Measurements from ENCODE around the gene FBXL3.

Gene FBXL3

GRCh38 chr13:77026255-77026860, 601 bp downstream of the FBXL3 start:
- H3K36me3 ChIP-seq (ENCODE audit: insufficient read depth, insufficient read length, low read length) = peaks cover 7% of the 10 kb centered on the region
- no peak for DNase-seq (ENCODE audit: low read depth, low spot score)
- no peaks in the 10 kb centered on the region for H3K27me3 ChIP-seq (ENCODE audit: insufficient read depth, insufficient read length)
- H3K4me3 ChIP-seq (ENCODE audit: insufficient read length, low read depth) = peak overlapping the region; percentile 77
- peak overlapping the region; percentile 86 for H3K9ac ChIP-seq (ENCODE audit: insufficient read length, low read depth)
- TF ChIP-seq SUZ12 (IDR thresholded peaks at IDR 0.05; ENCODE audit: extremely low read depth, insufficient read depth, insufficient read length) (no peak), ZNF274 (IDR thresholded peaks at IDR 0.05; ENCODE audit: low read depth, low read length) (no peak), YY1 (IDR thresholded peaks at IDR 0.05; ENCODE audit: insufficient read depth, insufficient read length) (no peak)
- no peaks in the 10 kb centered on the region for H3K4me1 ChIP-seq (ENCODE audit: insufficient read depth, insufficient read length)
- H3K9me3 ChIP-seq (ENCODE audit: insufficient read depth, low read length) = no peaks in the 10 kb centered on the region

DNA sequence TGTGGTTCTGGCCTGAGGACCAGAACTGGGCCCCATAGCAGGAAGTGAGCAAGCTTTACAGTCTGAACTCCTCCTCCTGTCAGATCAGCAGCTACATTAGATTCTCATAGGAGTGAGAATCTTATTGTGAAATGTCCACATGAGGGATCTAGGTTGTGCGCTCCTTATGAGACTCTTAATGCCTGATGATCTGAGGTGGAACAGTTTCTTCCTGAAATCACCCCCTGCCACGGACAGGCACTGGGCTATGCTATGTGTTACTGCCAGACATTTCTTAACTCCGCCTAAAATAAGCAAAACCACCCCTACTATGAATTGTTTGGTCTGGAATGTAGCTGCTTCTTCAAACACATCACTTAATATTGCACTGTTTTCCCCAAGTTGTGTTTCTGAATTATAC, 4.6 kb downstream of the FBXL3 start:
- Histone ChIP-seq H3K4me1 (ENCODE audit: insufficient read depth, insufficient read length) (no peaks in the 10 kb centered on the region), H3K9me3 (ENCODE audit: insufficient read depth, low read length) (no peaks in the 10 kb centered on the region), H3K36me3 (ENCODE audit: insufficient read depth, insufficient read length, low read length) (peaks cover 40% of the 10 kb centered on the region), H3K4me3 (ENCODE audit: insufficient read length, low read depth) (no peak overlapping the region), H3K9ac (ENCODE audit: insufficient read length, low read depth) (no peak overlapping the region), H3K27me3 (ENCODE audit: insufficient read depth, insufficient read length) (no peaks in the 10 kb centered on the region)
- no peak for DNase-seq (ENCODE audit: low read depth, low spot score)
- TF ChIP-seq ZNF274 (IDR thresholded peaks at IDR 0.05; ENCODE audit: low read depth, low read length) = no peak
- no peak for TF ChIP-seq YY1 (IDR thresholded peaks at IDR 0.05; ENCODE audit: insufficient read depth, insufficient read length)
- TF ChIP-seq SUZ12 (IDR thresholded peaks at IDR 0.05; ENCODE audit: extremely low read depth, insufficient read depth, insufficient read length) = no peak

DNA sequence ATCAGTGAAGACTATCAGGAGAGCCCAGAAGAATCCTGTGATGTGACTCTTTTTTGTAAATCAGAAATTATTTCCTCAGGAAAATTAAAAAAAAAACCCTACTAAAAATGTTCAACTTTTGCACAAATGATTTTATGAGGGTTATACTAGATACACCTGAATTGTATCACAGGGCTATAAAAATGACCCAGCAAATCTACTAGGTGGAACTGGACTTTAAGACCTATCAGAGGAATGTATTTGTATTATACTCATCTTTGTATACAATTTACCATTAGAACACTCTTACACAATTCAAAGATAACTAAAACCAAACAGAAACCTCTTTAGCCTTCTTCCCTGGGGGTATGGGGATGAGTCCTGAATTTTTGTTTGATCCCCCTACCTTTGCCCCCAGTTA, 7.2 kb downstream of the FBXL3 start:
- no peaks in the 10 kb centered on the region for H3K4me1 ChIP-seq (ENCODE audit: insufficient read depth, insufficient read length)
- H3K36me3 ChIP-seq (ENCODE audit: insufficient read depth, insufficient read length, low read length) = peaks cover 62% of the 10 kb centered on the region
- DNase-seq (ENCODE audit: low read depth, low spot score) = no peak
- H3K27me3 ChIP-seq (ENCODE audit: insufficient read depth, insufficient read length) = no peaks in the 10 kb centered on the region
- no peak overlapping the region for H3K4me3 ChIP-seq (ENCODE audit: insufficient read length, low read depth)
- H3K9ac ChIP-seq (ENCODE audit: insufficient read length, low read depth) = no peak overlapping the region
- H3K9me3 ChIP-seq (ENCODE audit: insufficient read depth, low read length) = no peaks in the 10 kb centered on the region
- no peak for TF ChIP-seq ZNF274 (IDR thresholded peaks at IDR 0.05; ENCODE audit: low read depth, low read length)
- TF ChIP-seq SUZ12 (IDR thresholded peaks at IDR 0.05; ENCODE audit: extremely low read depth, insufficient read depth, insufficient read length) = no peak
- TF ChIP-seq YY1 (IDR thresholded peaks at IDR 0.05; ENCODE audit: insufficient read depth, insufficient read length) = no peak

DNA sequence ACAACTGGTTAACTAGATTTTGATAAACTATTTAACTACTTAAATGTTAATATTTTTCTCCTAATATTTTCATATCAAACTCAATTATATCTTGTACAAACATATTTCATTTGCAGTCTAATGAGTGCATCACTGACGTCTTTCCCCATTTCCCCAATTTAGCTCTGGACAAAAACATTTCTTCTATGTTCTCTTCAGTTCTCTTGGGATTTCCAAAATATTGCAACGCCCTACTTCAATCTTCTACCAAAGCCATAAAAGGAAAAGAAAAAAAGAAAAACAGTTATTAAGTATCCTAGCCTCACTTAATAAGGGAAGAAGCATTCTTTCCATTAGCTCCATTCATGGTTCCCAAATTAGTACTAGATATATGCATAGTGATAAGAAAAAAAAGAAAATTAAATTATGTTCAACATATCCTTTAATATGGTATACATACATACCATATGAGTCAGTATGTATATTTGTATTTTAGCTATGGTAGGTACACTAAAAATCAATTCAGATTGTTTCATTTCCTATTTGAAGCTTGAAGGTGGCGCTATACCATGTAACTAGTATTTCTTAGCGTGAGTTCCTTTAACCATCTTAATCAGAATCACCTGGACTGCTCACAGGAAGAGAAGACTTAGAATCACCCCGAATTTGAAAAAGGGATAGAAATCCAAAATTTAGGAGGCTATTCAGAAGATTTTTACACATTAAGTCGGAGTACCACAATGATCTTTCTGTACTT, 9.9 kb downstream of the FBXL3 start:
- Histone ChIP-seq H3K27me3 (ENCODE audit: insufficient read depth, insufficient read length) (no peaks in the 10 kb centered on the region), H3K4me1 (ENCODE audit: insufficient read depth, insufficient read length) (no peaks in the 10 kb centered on the region), H3K9ac (ENCODE audit: insufficient read length, low read depth) (no peak overlapping the region), H3K36me3 (ENCODE audit: insufficient read depth, insufficient read length, low read length) (peaks cover 82% of the 10 kb centered on the region), H3K9me3 (ENCODE audit: insufficient read depth, low read length) (no peaks in the 10 kb centered on the region), H3K4me3 (ENCODE audit: insufficient read length, low read depth) (no peak overlapping the region)
- DNase-seq (ENCODE audit: low read depth, low spot score) = no peak
- TF ChIP-seq SUZ12 (IDR thresholded peaks at IDR 0.05; ENCODE audit: extremely low read depth, insufficient read depth, insufficient read length) = no peak
- TF ChIP-seq ZNF274 (IDR thresholded peaks at IDR 0.05; ENCODE audit: low read depth, low read length) = no peak
- no peak for TF ChIP-seq YY1 (IDR thresholded peaks at IDR 0.05; ENCODE audit: insufficient read depth, insufficient read length)

GRCh38 chr13:77016251-77016812, 10.6 kb downstream of the FBXL3 start:
- DNase-seq (ENCODE audit: low read depth, low spot score) = no peak
- Histone ChIP-seq H3K4me1 (ENCODE audit: insufficient read depth, insufficient read length) (no peaks in the 10 kb centered on the region), H3K4me3 (ENCODE audit: insufficient read length, low read depth) (no peak overlapping the region), H3K36me3 (ENCODE audit: insufficient read depth, insufficient read length, low read length) (peaks cover 81% of the 10 kb centered on the region), H3K27me3 (ENCODE audit: insufficient read depth, insufficient read length) (no peaks in the 10 kb centered on the region), H3K9me3 (ENCODE audit: insufficient read depth, low read length) (no peaks in the 10 kb centered on the region), H3K9ac (ENCODE audit: insufficient read length, low read depth) (no peak overlapping the region)
- TF ChIP-seq SUZ12 (IDR thresholded peaks at IDR 0.05; ENCODE audit: extremely low read depth, insufficient read depth, insufficient read length) = no peak
- TF ChIP-seq ZNF274 (IDR thresholded peaks at IDR 0.05; ENCODE audit: low read depth, low read length) = no peak
- no peak for TF ChIP-seq YY1 (IDR thresholded peaks at IDR 0.05; ENCODE audit: insufficient read depth, insufficient read length)

- no peaks in the 10 kb centered on the region for H3K4me1 ChIP-seq (ENCODE audit: insufficient read depth, insufficient read length)
- H3K27me3 ChIP-seq (ENCODE audit: insufficient read depth, insufficient read length) = no peaks in the 10 kb centered on the region
- peaks cover 83% of the 10 kb centered on the region for H3K36me3 ChIP-seq (ENCODE audit: insufficient read depth, insufficient read length, low read length)
- H3K9ac ChIP-seq (ENCODE audit: insufficient read length, low read depth) = no peak overlapping the region
- no peak overlapping the region for H3K4me3 ChIP-seq (ENCODE audit: insufficient read length, low read depth)
- no peak for DNase-seq (ENCODE audit: low read depth, low spot score)
- no peaks in the 10 kb centered on the region for H3K9me3 ChIP-seq (ENCODE audit: insufficient read depth, low read length)
- no peak for TF ChIP-seq SUZ12 (IDR thresholded peaks at IDR 0.05; ENCODE audit: extremely low read depth, insufficient read depth, insufficient read length)
- TF ChIP-seq ZNF274 (IDR thresholded peaks at IDR 0.05; ENCODE audit: low read depth, low read length) = no peak
- TF ChIP-seq YY1 (IDR thresholded peaks at IDR 0.05; ENCODE audit: insufficient read depth, insufficient read length) = no peak
These were observed 11.9 kb downstream of the FBXL3 start for GRCh38 chr13:77014906-77015685.
